ENCODE data around the gene FAM83B.
"Not testable (repeated sequence)": the region's sequence is repeated elsewhere in the genome, so short reads cannot be mapped to it uniquely, and the experiment has no call there.

FAM83B gene

GRCh38 chr6:54860132-54860531, 13.6 kb downstream of the FAM83B start:
- DNase-seq (ENCODE audit: low read depth) = no peak

- no peak for DNase-seq (ENCODE audit: low read depth)
These were observed 14.2 kb downstream of the FAM83B start for GRCh38 chr6:54860739-54861138.

GRCh38 chr6:54861905-54862616, 15.5 kb downstream of the FAM83B start:
- no peak for DNase-seq (ENCODE audit: low read depth)

GRCh38 chr6:54864272-54864671, 17.7 kb downstream of the FAM83B start:
- no peak for DNase-seq (ENCODE audit: low read depth)

- DNase-seq (ENCODE audit: low read depth) = no peak
These were observed 18.6 kb downstream of the FAM83B start for GRCh38 chr6:54865091-54865631.

- no peak for DNase-seq (ENCODE audit: low read depth)
These were observed 22.0 kb downstream of the FAM83B start for GRCh38 chr6:54868556-54868955.

GRCh38 chr6:54873599-54873998, 27.0 kb downstream of the FAM83B start:
- DNase-seq (ENCODE audit: low read depth) = no peak

GRCh38 chr6:54874349-54875048, 27.9 kb downstream of the FAM83B start:
- DNase-seq (ENCODE audit: low read depth) = no peak

- no peak for DNase-seq (ENCODE audit: low read depth)
These were observed 29.0 kb downstream of the FAM83B start for GRCh38 chr6:54875539-54875938.

- DNase-seq (ENCODE audit: low read depth) = no peak
These were observed 29.8 kb downstream of the FAM83B start for GRCh38 chr6:54876365-54876764.

GRCh38 chr6:54876871-54877270, 30.3 kb downstream of the FAM83B start:
- no peak for DNase-seq (ENCODE audit: low read depth)

- DNase-seq (ENCODE audit: low read depth) = no peak
These were observed 31.2 kb downstream of the FAM83B start for GRCh38 chr6:54877713-54878317.

- no peak for DNase-seq (ENCODE audit: low read depth)
These were observed 32.1 kb downstream of the FAM83B start for GRCh38 chr6:54878718-54879117.

GRCh38 chr6:54879188-54879985, 32.8 kb downstream of the FAM83B start:
- DNase-seq (ENCODE audit: low read depth) = no peak

GRCh38 chr6:54881067-54881730, 34.6 kb downstream of the FAM83B start:
- no peak for DNase-seq (ENCODE audit: low read depth)

GRCh38 chr6:54881891-54882290, 35.3 kb downstream of the FAM83B start:
- not testable (repeated sequence) for DNase-seq (ENCODE audit: low read depth)

- DNase-seq (ENCODE audit: low read depth) = no peak
These were observed 40.5 kb downstream of the FAM83B start for GRCh38 chr6:54886932-54887584.

- DNase-seq (ENCODE audit: low read depth) = no peak
These were observed 45.0 kb downstream of the FAM83B start for GRCh38 chr6:54891536-54891935.

GRCh38 chr6:54892831-54893230, 46.3 kb downstream of the FAM83B start:
- DNase-seq (ENCODE audit: low read depth) = no peak

GRCh38 chr6:54893818-54894217, 47.2 kb downstream of the FAM83B start:
- no peak for DNase-seq (ENCODE audit: low read depth)

GRCh38 chr6:54896302-54896701, 49.7 kb downstream of the FAM83B start:
- no peak for DNase-seq (ENCODE audit: low read depth)
